ENCODE results near the gene HDAC9.

Gene HDAC9

DNA sequence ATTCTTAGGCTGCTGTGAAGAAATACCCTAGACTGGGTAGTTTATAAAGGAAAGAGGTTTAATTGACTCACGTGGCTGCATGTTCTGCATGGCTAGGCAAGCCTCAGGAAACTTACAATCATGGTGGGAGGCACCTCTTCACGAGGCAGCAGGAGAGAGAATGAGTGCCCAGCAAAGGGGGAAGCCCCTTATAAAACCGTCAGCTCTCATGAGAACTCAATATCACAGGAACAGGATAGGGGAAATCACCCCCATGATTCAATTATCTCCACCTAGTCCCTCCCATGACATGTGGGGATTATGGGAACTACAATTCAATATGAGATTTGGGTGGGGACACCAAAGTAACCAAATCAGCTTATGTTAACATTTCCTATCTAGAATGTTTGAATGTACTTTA is 362.7 kb downstream of the HDAC9 start:
- no peak for DNase-seq

DNA sequence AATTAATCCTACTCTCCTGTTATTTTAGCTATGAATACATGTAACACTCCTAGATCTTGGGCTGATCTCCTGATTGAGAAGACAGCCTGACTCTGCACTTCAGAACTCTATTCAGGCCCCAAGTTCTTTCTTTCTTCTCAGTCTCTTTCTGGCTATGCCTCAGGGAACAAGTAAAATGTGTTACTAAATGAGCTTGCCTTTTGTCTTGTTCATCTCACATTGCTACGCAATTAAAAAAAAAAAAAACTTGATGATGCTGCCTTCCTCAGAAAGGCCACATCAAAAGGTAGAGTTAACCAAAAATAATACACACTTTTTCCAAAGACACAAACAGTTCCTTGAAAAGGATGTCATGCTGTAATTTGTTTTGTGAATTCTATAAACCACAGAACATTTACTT is 363.8 kb downstream of the HDAC9 start:
- DNase-seq: no peak

DNA sequence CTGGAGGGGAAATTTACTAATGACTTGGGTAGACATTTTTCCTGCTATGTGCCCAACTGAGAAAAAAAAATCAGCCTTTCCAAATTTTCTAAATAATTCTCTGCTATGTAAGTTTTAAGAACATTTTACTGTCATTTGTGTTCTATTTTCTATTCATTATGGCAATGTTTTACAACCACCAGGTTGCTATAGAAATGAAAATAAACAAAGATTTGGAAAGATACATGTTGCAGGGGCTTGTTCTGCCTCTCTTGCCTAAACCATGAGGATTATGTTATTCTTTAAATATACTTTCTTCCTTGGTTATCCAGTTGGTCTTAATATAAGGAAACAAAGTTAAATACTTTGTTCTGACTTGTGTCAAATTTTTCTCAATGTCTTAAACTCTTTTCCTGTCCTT is 364.7 kb downstream of the HDAC9 start:
- DNase-seq: no peak

DNA sequence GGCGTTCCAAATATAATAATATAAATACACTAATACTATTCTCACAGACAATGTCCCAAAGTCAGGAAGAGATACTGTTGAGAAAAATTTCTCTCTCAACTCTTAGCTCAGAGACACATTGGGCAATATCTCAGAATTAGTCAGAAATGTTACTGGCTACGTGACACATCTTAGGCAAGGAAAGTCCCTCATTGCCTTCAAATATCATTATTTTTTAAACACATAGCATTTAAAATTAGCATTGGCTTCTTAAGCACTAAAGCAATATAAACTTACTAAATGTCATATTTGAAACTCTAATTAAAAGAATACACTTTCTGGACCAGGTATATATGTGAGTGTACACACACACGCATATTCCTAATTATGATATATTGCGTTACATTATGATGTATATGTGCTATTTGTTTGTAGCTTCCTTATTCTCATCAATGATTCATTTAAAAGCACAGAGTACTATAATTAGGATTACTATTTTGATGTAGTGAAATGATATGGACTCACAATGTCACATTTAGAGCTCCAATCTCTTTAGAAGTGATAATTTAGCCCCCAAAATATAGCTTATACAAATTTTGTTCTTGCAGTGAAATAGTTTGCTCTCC is 366.1 kb downstream of the HDAC9 start:
- DNase-seq: no peak

DNA sequence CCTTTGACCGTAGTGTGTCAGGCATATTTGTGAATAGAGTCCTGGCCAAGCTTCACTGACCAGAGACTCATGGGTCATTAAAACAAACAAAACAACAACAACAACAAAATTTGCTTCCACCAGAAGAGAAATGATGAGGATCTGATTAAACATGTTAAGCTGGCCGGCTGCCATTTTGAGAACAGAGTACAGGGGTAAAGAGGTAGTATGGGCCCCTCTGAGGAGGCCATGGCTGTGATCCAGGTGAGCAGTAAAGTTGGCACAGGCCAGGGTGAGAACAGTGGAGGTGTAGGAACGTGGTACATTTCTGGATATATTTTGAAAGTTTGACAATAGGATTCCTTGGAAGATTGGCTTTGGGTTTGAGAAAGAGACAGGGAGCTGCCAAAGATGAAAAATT is 369.4 kb downstream of the HDAC9 start:
- DNase-seq: no peak

DNA sequence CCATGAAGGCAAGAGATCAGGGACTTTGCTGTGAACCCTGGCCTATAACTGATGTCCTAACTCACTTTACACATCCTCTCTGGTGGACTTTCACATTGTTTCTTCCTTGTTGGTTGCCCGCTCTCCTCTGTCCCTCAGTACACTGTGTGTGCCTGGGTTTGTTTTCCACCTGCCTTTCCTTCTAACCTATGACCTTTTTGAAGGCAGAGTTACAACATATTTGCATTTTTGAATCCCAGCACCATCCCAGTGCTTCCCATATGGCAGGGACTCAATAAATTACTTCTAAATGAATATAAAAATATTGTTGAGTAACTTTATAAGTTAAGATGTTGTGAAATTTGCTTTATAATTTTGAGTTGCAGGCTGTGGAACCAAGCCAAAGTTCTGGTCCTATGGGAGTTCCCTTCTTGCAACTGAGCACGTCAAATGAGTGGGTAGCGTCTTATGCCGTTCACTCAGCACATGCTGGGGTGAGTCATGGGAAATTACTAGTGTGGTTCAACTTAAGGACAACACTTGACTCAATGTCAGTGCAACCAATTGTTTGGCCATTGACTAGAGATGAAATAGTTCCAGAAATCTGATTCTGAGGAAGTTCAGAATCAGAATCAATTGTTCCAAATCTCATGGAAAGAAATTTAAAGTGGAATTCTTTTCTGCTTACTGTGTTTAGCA is 370.9 kb downstream of the HDAC9 start:
- DNase-seq: no peak

DNA sequence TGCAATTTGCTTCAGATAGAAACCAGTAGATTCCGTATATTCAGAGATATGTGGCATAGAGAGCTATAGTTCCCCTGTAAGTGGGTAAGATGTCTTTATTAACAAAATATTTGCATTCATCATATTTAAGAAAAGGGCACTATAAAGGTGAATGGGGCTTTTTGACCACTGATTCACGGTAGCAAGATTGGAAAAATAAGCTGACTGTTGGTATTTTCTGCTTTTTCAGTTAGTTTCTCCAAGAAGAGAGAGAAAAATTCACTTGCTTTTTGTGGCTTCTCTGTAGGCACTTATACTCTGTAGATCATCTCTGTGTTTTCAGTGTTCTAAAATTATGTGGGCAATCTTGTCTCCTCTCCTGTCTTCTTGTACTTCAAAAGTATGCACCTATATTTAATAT is 376.8 kb downstream of the HDAC9 start:
- no peak for DNase-seq

DNA sequence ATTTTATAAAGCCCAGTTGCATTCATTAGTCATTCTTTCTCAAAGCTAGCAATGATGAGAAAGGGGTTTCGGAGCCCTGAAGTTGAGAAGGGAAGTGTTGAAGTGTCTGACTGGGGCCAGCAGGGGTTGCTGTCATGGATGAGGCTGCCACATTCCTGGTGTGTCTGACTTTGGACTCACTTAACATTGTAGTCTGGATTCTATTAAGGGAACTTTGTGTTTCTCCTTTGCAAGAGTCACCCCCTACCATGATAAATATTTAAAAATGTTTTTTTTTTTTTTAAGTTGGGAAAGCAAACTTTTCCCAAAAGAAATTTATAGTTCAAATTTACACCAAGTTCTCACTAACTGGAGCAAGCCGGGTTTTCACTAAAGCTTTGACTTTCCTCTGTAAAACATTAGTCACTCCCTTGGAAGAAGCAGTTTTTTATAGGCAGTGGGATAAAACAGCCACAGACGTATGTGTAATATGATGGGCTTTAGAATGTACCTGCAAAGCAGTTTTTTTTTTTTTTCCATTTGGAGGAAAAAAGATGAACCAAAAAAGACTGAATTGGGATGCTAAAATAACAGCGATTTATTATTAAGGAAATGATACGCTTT is 378.3 kb downstream of the HDAC9 start:
- no peak for DNase-seq

DNA sequence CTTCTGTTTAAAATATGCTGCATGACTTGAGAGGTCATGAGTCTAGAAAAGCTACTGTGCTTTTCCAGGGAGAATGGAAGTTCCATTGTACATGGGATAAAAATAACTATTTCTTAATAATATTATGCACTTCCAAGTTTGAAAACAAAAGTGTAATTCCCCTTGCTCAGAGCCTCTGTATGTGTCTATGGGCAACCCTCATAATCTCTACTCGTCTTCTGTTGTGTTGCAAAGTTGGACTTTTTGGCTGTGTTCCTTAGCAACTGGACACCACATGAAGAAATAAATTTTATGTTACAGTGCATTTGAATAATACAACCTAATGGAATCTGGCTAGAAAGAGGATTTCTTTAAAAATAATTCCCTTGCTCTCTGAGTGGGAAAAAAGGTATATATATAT is 379.3 kb downstream of the HDAC9 start:
- DNase-seq: no peak

DNA sequence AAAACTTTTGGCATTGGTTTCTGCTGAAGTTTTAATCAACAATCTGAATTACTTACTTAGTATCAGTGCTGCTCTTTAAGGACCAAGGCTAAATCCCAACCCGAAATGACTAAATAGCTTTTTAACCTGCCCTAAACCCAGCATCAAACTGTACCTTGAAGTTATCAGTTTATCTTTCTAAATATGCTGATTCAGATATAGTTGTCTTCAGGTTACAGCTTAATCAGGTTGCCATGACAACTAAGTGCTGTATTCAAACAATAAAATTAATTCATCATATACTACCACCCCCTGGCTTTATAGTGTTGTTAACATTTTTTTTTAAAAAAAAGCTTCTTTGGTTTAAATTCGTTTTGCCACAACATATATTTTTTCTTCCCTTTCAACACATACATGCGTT is 382.3 kb downstream of the HDAC9 start:
- no peak for DNase-seq

DNA sequence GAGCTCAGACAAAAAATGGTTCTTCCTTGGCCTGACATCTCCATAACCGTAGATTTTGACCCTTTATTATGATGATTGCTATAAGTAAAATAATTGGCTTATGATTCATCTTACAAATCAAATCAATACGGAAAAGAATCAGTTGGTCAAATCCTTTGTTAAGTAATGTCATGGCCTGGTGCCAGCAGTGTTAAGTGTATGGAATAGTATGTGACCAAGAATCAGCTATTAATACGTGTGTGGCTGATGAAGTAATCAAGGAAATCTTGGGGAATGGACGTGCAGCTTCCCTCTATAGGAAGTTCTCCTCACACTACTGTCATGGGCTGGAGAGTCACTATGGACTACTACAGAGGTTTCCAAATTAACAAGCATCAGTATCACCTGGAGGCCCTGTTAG is 391.3 kb downstream of the HDAC9 start:
- no peak for DNase-seq

DNA sequence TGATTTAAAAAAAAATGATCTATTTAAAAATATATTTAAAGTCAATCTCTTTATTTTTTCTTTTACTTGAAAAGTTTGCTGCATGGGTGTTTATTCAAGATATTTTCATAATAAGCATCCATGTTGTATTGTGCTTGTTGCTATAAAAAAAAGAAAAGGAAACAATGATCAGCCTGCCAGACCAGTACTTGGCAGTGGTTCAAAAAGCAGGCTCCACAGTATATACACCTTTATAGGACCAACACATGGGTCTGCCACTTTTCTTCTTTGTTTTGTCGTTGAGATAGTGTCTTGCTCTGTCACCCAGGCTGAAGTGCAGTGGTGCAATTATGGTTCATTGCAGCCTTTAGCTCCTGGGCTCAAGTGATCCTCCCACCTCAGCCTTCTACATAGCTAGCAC is 393.9 kb downstream of the HDAC9 start:
- no peak for DNase-seq

DNA sequence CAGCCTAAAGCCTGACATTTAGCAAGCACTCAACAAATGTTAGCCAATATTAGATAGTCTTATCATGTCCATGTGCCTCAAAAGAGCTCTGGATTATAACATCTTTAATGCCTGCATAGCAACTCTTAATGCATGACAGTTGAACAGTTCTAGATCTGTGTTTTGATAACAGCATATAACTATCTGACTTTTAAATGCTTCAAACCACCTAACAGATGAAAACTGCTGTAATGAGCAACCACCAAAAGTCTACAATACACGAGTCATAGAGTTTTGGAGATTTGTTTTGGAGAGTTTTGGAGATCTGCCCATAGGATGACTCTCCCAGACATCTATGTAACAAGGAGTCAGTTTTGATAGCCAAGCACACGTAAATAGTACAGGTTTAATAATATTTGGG is 394.6 kb downstream of the HDAC9 start:
- no peak for DNase-seq

DNA sequence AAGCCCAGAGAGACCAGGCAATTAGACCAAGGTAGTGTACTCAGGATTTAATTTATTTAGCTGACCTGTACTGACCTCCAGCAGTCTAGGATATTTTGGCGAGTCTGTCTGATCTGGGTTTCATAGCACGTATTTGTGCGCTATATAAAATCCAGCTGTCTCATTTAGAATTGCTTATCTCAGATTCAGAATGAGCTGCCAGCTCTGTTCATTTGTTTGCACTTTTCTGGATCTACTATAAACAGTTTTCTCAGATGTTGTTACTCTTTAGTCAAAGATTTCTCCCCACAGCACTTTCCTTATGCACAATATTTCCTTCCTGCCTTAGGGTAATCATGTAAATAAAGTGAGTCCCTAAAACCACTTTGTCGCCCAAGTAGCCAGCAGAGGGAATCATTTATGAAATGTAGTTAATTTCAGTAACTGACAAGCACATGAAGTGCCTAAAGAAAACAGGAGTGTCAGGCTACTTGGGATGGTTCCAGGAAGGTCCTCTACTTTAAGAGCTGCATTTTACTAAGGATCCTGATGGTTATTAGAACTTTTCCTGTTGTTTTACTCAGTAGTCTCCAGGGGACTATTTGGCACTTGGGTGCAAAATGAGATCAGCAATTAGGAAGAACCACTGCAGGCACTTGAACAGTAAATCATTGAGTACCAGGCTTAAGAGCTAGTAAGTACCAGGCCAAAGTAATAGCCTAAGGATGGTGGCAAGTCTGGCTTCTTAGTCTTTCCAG is 395.5 kb downstream of the HDAC9 start:
- no peak for DNase-seq

DNA sequence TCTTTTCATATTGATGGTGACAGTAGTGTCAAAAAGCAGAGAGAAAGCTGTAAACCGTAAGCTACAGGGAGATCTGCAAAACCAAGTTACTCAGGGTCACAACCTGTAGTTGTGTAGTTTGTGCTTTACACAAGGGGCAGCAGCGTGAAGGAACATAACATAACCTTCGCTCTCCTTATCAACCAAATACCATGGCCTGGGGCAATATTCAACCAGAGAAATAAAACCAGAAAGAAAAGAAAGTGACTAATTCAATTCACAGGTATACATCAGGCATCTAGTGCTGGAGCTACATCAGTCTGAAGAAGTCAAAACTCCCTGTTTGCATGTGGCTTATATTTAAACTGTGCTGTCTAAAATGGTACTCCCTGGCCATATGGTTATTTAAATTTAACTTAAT is 397.6 kb downstream of the HDAC9 start:
- DNase-seq: no peak

DNA sequence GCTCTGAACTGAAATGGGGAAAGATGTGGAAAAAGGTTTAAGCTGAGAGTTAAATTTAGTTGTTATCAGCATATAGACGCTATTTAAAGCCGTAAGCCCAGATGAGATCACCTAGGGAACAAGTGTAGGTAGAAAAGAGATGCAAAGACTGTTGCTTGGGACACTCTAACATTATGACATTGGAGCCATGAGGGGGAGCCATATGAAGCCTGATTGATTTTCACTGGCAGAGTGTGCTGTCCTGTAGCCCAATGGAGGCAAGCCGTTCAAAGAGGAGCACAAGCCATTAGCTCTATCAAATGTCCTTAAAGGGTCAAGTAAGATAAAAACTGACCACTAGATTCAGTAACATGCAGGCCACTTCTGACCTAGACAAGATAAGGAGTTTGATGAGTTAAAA is 398.6 kb downstream of the HDAC9 start:
- no peak for DNase-seq

DNA sequence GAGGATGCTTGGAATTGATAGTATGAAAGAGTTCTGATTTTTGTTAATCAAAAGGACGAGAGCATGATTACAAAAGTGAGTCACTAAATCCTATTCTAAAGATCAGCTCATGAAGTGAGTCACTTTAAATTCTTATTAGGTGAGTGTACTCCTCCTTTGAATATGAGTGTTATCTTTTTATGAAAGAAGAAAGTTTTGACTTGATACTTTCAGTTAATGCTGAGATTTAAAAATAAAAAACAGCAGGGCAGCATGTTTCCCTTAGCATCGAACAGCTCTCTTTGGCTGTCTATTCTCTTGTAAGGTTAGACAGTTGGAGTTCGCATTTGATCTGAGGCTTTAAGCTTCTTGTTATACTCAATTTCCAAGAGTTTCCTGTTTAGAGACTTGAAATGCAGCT is 399.9 kb downstream of the HDAC9 start:
- DNase-seq: no peak

DNA sequence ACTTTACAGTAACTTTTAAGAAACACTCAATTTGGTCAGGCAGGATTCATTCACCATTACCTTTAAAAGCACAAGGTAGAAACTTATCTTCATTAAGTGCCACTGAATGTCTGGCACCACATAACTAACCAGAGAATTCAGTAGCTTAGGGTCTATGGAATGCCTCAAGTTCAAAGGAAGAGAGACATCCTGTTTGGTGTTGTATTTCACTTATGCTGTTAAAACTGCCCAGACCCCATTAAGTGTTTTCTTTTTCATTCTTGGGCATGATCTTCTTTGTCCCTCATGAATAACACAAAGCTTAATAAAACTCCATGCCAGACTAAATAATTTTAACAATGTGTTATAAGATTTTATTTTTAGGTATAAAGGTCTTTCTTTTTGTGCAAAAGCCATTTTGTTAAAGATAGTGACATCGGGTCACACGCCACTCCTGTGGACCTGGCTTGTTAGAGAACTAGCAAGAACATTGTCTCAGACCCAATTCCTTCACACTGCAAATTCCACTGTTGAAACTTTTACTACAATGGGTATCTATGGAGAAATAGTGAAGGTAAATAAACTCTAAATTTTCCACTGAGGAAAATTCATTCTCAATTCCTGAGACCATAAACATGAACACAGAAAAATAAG is 400.9 kb downstream of the HDAC9 start:
- no peak for DNase-seq

DNA sequence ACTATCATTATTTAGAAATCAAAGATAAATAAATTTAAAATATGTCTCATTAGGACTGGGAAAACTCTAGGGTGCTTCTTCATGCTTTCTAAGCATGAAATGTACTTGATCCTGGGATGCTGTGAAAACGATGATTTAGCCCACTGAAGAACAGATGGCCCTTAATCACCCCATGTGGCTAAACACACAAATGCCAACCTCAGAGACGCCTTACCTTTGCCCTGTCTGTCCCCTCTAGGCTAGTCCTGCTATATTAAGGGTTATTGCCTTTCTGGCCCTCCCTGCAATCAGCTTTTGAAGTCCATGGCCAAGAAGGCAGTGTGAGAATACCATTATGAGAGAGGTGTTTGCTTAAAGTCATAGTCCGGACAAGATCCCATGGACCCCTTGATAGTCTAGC is 404.7 kb downstream of the HDAC9 start:
- DNase-seq: no peak

DNA sequence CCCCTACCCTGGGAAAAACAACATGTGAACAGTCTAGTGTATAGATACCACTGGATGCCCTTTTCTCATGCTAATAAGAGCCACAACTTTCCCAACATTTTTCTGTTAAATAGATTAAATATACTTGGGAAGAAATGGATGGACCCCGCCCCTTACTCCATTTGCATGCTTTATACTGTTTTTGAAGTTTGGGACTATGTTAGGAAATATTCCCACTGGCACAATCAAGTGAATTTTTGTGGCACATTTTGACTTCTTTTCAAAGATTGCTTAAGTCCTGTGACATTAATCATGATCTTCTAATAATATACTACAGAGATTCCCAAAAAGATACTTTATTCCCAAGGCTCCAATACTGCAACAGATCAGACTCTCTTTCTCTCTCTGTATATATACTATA is 405.3 kb downstream of the HDAC9 start:
- no peak for DNase-seq

DNA sequence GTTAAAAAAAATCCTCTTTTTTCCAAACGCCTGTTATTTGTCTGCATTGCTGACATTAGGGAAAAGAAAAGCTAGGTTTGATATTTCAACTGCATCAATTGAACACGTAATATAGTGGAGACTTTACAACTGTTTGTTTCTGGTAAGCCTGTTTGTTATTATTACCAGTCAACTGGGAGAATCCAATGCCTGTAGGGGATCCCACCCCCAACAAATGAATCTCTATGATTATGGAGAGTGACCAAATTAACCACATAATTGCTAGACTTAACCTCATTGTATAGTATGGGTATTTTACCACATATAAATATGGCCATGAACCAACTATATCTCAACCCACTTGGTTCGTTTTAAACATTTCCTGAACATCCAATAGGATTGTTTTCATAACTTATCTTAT is 405.8 kb downstream of the HDAC9 start:
- DNase-seq: no peak

DNA sequence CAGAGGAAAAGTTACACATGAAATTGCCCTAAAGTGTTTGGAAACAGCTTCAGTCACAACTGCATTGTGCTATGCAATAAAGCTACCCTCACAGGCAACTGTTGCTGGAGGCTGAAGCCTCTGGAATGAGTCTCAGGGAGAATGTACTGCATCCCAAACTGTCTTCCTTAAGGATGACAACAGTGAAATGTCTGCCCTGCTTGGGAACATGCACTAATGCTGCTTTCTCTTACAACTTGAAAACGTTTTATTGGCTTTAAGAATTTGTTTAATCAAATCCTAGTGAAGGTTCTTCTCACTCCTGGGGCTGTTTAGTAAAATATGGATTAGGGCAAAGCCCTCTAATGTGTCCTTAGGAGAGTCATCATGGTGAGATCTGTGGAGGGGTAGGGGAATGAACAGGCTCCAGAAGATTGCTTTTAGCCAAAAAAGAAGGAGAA is 406.5 kb downstream of the HDAC9 start:
- DNase-seq: no peak

DNA sequence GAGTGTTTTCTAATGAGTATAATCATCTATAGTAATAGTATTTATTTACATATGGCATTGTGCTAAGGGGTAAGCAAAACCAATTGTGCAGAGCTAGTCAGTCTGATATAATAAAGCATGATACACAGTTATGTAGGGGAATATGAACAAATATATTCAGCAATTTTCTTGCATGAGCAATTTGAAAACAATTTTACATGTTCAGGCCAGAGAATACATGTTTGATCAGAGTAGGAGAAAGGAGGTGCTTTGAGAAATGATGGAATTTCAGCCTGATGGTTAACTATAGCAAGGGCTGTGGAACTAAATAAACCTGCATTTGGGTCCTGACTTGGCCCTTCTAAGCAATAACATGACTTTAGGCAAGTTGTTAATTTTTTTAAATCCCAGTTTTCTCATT is 407.3 kb downstream of the HDAC9 start:
- DNase-seq: no peak

DNA sequence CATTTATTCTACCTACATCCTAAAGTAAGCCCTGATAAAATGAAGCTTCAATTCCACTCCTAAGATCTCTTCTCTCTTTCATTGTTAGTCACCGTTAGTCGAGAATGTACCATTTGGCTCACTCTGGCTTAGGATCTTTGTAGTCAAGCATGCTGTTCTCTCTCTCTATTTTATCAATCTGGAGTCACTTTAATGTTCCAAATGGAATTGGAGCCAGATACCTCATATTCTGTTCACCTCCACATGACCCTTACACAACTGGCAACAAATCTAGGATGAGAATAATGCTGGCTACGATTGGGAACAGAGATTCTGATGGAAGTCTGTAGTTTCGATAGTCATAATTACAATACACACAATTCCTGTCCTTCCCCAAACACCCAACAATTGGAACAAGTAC is 408.1 kb downstream of the HDAC9 start:
- no peak for DNase-seq
